ENCODE data around the gene ZBTB22. TPM values are rescaled to one million over a fixed set of nuclear protein-coding genes. Genes with fewer than 3 reads are reported as not detected.

The ZBTB22 gene
- total and polyA plus RNA-seq, 4 donors, result 16.4 to 25.7 (median 20.9) TPM

DNA sequence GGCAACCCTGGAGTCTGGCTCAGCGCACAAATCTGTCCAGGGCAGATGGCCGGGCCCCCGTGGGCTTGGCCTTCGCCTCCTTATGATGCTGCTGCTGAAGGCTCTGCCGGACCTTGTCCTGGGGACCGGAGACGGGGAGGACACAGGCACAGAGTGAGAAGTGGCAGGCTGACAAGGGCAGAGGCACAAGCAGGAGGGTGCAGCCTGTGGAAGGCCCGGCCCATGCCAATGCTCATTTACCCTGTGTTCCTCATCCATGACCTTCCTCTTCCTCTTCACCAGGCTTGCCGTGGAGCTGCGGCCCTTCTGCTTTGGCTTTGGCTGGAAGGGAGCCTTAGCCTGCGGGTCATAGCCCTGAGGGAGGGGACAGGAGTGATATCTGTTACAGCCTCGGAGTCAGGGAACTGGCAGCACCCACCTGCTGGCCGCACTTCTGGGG, 38.3 kb downstream of the ZBTB22 start:
- DNase-seq, result no peak
- H3K36me3 ChIP-seq (ENCODE audit: control insufficient read depth in 4 of 4, insufficient read depth in 4 of 4, low read length in 4 of 4), result peaks cover 9 to 38% (median 18%) of the 10 kb centered on the region in 4 donors
- WGBS, 2 donors, result 77 to 79% methylated on average over 13 of the region's 13 CpGs
- no peak overlapping the region for H3K9ac ChIP-seq (ENCODE audit: insufficient read depth in 1 of 2, low read length in 2 of 2)
- TF ChIP-seq, protein P1, sequence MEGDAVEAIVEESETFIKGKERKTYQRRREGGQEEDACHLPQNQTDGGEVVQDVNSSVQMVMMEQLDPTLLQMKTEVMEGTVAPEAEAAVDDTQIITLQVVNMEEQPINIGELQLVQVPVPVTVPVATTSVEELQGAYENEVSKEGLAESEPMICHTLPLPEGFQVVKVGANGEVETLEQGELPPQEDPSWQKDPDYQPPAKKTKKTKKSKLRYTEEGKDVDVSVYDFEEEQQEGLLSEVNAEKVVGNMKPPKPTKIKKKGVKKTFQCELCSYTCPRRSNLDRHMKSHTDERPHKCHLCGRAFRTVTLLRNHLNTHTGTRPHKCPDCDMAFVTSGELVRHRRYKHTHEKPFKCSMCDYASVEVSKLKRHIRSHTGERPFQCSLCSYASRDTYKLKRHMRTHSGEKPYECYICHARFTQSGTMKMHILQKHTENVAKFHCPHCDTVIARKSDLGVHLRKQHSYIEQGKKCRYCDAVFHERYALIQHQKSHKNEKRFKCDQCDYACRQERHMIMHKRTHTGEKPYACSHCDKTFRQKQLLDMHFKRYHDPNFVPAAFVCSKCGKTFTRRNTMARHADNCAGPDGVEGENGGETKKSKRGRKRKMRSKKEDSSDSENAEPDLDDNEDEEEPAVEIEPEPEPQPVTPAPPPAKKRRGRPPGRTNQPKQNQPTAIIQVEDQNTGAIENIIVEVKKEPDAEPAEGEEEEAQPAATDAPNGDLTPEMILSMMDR (IDR thresholded peaks at IDR 0.05; ENCODE audit: control extremely low read depth, extremely low read depth), result no peak
- no peaks in the 10 kb centered on the region for H3K27me3 ChIP-seq (ENCODE audit: control insufficient read depth in 3 of 3, insufficient read depth in 3 of 3, low read length in 2 of 3)
- no peak overlapping the region for H3K27ac ChIP-seq (ENCODE audit: low read depth in 1 of 2, low read length in 1 of 2)
- no peak overlapping the region for H3K4me3 ChIP-seq
- peaks cover 4 to 25% (median 12%) of the 10 kb centered on the region in 5 donors for H3K4me1 ChIP-seq (ENCODE audit: control insufficient read depth in 5 of 5, insufficient read depth in 5 of 5, low read length in 5 of 5)
- H3K9me3 ChIP-seq (ENCODE audit: control insufficient read depth in 4 of 4, insufficient read depth in 3 of 4, low read length in 3 of 4), result no peaks in the 10 kb centered on the region
- no peak for ATAC-seq (ENCODE audit: insufficient read depth, low FRiP score)

DNA sequence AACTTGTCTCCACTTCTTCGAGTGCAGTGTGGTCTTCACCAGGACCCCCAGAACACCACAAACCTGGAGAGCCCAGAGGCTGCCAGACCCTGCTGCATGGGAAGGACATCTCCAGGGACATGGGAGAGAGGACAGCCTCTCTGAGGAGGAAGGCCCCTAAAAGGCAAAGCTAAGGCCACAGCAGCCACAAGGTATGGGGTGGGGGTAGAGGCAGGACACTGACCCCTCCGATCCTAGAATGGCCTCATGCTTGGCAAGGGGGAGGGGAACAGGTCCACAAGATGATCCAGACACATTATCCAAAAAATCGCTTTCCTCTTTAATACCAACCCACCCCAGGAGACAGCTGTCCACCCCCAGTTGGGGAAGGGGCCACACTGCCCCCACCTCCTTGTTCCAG, 38.7 kb downstream of the ZBTB22 start:
- TF ChIP-seq, protein P1 (IDR thresholded peaks at IDR 0.05; ENCODE audit: control extremely low read depth, extremely low read depth), result no peak
- peaks cover 9 to 40% (median 21%) of the 10 kb centered on the region in 4 donors for H3K36me3 ChIP-seq (ENCODE audit: control insufficient read depth in 4 of 4, insufficient read depth in 4 of 4, low read length in 4 of 4)
- H3K4me3 ChIP-seq, result no peak overlapping the region
- peaks cover 4 to 29% (median 16%) of the 10 kb centered on the region in 5 donors for H3K4me1 ChIP-seq (ENCODE audit: control insufficient read depth in 5 of 5, insufficient read depth in 5 of 5, low read length in 5 of 5)
- DNase-seq (no peak), ATAC-seq (ENCODE audit: insufficient read depth, low FRiP score) (no peak)
- H3K27ac ChIP-seq (ENCODE audit: low read depth in 1 of 2, low read length in 1 of 2), result peak overlapping the region in 1 of 2 donors; percentile 21
- H3K27me3 ChIP-seq (ENCODE audit: control insufficient read depth in 3 of 3, insufficient read depth in 3 of 3, low read length in 2 of 3), result no peaks in the 10 kb centered on the region
- 92 to 96% methylated on average over 3 of the region's 3 CpGs for WGBS, 2 donors
- H3K9ac ChIP-seq (ENCODE audit: insufficient read depth in 1 of 2, low read length in 2 of 2), result no peak overlapping the region
- H3K9me3 ChIP-seq (ENCODE audit: control insufficient read depth in 4 of 4, insufficient read depth in 3 of 4, low read length in 3 of 4), result no peaks in the 10 kb centered on the region

DNA sequence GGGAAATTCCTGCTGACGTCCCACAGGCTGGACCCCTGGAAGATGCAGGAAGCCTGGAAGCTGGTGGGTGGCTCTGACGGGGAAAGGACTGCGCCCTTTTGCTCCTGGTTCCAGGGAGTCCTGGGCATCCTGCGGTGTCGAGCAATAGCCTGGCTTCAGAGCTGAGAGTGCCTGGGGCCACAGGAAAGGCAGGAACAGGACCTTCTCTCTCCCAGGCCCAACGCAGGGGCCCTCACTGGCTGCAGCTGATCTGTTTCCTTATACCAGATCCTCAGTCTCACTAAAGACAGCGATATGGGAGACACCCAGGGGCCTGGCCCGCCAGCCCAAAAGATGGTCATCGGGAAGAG, 39.2 kb downstream of the ZBTB22 start:
- peaks cover 5 to 33% (median 16%) of the 10 kb centered on the region in 5 donors for H3K4me1 ChIP-seq (ENCODE audit: control insufficient read depth in 5 of 5, insufficient read depth in 5 of 5, low read length in 5 of 5)
- ATAC-seq (ENCODE audit: insufficient read depth, low FRiP score) (no peak), DNase-seq (no peak)
- no peaks in the 10 kb centered on the region for H3K27me3 ChIP-seq (ENCODE audit: control insufficient read depth in 3 of 3, insufficient read depth in 3 of 3, low read length in 2 of 3)
- peaks cover 9 to 40% (median 24%) of the 10 kb centered on the region in 4 donors for H3K36me3 ChIP-seq (ENCODE audit: control insufficient read depth in 4 of 4, insufficient read depth in 4 of 4, low read length in 4 of 4)
- H3K9me3 ChIP-seq (ENCODE audit: control insufficient read depth in 4 of 4, insufficient read depth in 3 of 4, low read length in 3 of 4), result no peaks in the 10 kb centered on the region
- no peak overlapping the region for H3K4me3 ChIP-seq
- TF ChIP-seq, protein P1 (IDR thresholded peaks at IDR 0.05; ENCODE audit: control extremely low read depth, extremely low read depth), result no peak
- H3K27ac ChIP-seq (ENCODE audit: low read depth in 1 of 2, low read length in 1 of 2), result peak overlapping the region in 1 of 2 donors; percentile 89
- no peak overlapping the region for H3K9ac ChIP-seq (ENCODE audit: insufficient read depth in 1 of 2, low read length in 2 of 2)
- WGBS, 2 donors, result 80 to 86% methylated on average over 9 of the region's 9 CpGs
